ENCODE data around the gene ISCU.

- TF ChIP-seq RNF2 (IDR thresholded peaks at IDR 0.05; ENCODE audit: borderline replicate concordance, low read depth, low read length, missing control alignments, poor library complexity, severe bottlenecking) (no peak), HDAC2 (IDR thresholded peaks at IDR 0.05; ENCODE audit: borderline replicate concordance in 1 of 2, low read depth in 2 of 2, low read length in 2 of 2) (no peak), JUND (IDR thresholded peaks at IDR 0.05; ENCODE audit: low read length) (no peak)
These were observed 47.2 kb upstream of the ISCU start, which contains the start of gene FICD for GRCh38 chr12:108514973-108515814.

All from H1 (cell line).